ENCODE results near the gene UPK1A.

The UPK1A gene

DNA sequence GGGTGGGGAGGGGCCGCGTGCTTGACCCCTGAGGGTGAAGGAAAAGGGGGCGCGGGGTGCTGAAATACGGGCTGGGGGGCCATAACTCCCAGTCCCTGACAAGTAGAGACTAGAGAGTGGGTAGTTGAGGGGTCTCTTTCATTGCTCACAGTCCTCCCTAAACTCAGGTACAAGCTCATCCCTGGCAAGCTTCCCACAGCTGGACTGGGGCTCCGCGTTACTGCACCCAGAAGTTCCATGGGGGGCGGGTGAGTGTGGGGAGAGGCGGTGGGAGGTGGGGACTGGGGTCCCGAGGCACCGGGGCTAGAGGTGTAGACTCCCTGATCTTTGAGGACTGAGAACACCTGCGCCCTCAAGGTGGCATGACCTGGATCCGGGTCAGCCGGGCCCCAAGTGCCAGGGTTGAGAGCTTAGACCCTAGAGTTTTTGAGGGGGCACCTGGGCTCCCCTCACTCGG is 23.5 kb upstream of the UPK1A start:
- ChIA-PET POLR2A (interaction anchor here (1.3 to 2.6 kb wide), 6 partner anchors 11 to 106 kb away, joined by 3 to 16 read pairs (median 6); partner anchors contain the start of genes HAUS5 and LIN37), CTCF (no interaction called here)
- TF ChIP-seq FOXA1 (IDR thresholded peaks at IDR 0.05) (no peak), SP1 (IDR thresholded peaks at IDR 0.05) (no peak), NFRKB (IDR thresholded peaks at IDR 0.05) (no peak), ARNT (IDR thresholded peaks at IDR 0.05) (no peak), ZNF384 (IDR thresholded peaks at IDR 0.05) (no peak), HDGF (IDR thresholded peaks at IDR 0.05; ENCODE audit: borderline replicate concordance) (no peak), TARDBP (IDR thresholded peaks at IDR 0.05) (no peak), FOXM1 (IDR thresholded peaks at IDR 0.05; ENCODE audit: borderline replicate concordance) (no peak), ELF4 (IDR thresholded peaks at IDR 0.05) (no peak), BHLHE40 (IDR thresholded peaks at IDR 0.05; ENCODE audit: borderline replicate concordance) (no peak), L3MBTL2 (conservative IDR thresholded peaks at IDR 0.05) (no peak), LEF1 (IDR thresholded peaks at IDR 0.05; ENCODE audit: borderline replicate concordance) (no peak), CTBP1 (IDR thresholded peaks at IDR 0.05; ENCODE audit: borderline replicate concordance) (no peak), SUZ12 (IDR thresholded peaks at IDR 0.05) (no peak)
- TF ChIP-seq, protein P1, sequence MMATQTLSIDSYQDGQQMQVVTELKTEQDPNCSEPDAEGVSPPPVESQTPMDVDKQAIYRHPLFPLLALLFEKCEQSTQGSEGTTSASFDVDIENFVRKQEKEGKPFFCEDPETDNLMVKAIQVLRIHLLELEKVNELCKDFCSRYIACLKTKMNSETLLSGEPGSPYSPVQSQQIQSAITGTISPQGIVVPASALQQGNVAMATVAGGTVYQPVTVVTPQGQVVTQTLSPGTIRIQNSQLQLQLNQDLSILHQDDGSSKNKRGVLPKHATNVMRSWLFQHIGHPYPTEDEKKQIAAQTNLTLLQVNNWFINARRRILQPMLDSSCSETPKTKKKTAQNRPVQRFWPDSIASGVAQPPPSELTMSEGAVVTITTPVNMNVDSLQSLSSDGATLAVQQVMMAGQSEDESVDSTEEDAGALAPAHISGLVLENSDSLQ (IDR thresholded peaks at IDR 0.05) = no peak
- no peak for DNase-seq (ENCODE audit: extremely low spot score)

DNA sequence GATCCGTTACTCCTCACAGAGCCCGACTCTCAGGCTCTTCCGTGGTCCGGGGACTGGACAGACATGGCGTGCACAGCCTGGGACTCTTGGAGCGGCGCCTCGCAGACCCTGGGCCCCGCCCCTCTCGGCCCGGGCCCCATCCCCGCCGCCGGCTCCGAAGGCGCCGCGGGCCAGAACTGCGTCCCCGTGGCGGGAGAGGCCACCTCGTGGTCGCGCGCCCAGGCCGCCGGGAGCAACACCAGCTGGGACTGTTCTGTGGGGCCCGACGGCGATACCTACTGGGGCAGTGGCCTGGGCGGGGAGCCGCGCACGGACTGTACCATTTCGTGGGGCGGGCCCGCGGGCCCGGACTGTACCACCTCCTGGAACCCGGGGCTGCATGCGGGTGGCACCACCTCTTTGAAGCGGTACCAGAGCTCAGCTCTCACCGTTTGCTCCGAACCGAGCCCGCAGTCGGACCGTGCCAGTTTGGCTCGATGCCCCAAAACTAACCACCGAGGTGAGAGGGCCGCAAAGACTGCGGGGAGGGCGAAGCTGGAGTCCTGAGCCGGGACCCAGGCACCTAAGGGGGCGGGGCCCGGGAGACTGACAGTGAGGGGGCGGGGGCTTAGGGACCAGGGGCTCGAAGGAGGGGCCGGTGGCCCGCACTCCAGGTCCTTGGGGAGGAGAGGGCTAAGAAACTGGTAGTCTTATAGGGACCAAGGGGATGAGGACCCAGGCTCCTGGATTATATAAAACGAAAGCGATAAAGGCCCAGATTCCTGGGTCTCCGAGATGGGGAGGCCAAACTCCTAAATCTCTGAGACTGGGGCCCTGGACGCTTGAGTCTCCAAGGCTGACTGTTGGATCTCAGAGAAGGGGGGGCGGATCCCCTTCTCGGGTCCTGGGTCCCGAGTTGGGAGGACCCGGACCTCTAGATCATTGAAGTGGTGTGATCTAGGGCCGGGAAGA is 22.8 kb upstream of the UPK1A start:
- peak; percentile 79 for DNase-seq (ENCODE audit: extremely low spot score)
- POLR2A ChIA-PET = interaction anchor here (0.6 to 2.6 kb wide), 19 partner anchors 9 to 571 kb away, joined by 3 to 16 read pairs (median 4); partner anchors contain the start of genes HAUS5, LIN37, PSENEN and RBM42
- TF ChIP-seq TARDBP (IDR thresholded peaks at IDR 0.05) = no peak
- TF ChIP-seq, protein P1 (IDR thresholded peaks at IDR 0.05) = peak; percentile 93
- peak; percentile 78 for TF ChIP-seq L3MBTL2 (conservative IDR thresholded peaks at IDR 0.05)
- TF ChIP-seq FOXM1 (IDR thresholded peaks at IDR 0.05; ENCODE audit: borderline replicate concordance) = 0 out of 2 replicates have a peak, but pooled peaks have one; percentile 27
- TF ChIP-seq ARNT (IDR thresholded peaks at IDR 0.05) = 0 out of 2 replicates have a peak, but pooled peaks have one; percentile 6
- peak; percentile 77; the same call in 1 of the 2 replicates for TF ChIP-seq BHLHE40 (IDR thresholded peaks at IDR 0.05; ENCODE audit: borderline replicate concordance)
- CTCF ChIA-PET = no interaction called here

DNA sequence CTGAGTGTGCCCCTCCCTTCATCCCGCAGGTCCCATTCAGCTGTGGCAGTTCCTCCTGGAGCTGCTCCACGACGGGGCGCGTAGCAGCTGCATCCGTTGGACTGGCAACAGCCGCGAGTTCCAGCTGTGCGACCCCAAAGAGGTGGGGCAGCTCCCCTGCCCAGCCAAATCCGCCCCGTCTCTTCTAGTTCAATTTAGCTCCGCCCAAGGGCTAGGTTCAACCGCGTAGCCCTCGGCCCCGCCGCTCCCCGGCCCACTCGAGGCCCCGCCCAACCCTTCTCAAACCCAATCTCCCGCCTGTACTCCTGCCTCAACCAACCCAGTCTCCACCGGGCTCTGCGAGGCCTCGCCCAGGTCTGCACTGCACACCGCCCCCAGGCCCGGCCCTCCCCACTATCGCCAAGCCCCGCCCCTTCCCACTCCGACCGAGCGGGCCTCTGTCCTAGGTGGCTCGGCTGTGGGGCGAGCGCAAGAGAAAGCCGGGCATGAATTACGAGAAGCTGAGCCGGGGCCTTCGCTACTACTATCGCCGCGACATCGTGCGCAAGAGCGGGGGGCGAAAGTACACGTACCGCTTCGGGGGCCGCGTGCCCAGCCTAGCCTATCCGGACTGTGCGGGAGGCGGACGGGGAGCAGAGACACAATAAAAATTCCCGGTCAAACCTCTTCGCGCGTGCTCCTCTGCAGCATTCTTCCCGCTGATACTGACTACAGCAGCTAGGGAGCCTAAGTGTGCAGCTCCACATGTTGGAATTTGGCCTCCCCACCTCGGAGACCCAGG is 21.9 kb upstream of the UPK1A start:
- DNase-seq (ENCODE audit: extremely low spot score) = peak; percentile 91
- ChIA-PET POLR2A (interaction anchor here (0.6 to 2.6 kb wide), 24 partner anchors 10 to 570 kb away, joined by 3 to 16 read pairs (median 4); partner anchors contain the start of genes HAUS5, LIN37, PSENEN and RBM42), CTCF (interaction anchor here (1.0 to 1.5 kb wide), 2 partner anchors 134 to 287 kb away, joined by 3 read pairs; no protein-coding TSS in a partner anchor)
- TF ChIP-seq L3MBTL2 (conservative IDR thresholded peaks at IDR 0.05) (peak; percentile 90), HDGF (IDR thresholded peaks at IDR 0.05; ENCODE audit: borderline replicate concordance) (no peak)

DNA sequence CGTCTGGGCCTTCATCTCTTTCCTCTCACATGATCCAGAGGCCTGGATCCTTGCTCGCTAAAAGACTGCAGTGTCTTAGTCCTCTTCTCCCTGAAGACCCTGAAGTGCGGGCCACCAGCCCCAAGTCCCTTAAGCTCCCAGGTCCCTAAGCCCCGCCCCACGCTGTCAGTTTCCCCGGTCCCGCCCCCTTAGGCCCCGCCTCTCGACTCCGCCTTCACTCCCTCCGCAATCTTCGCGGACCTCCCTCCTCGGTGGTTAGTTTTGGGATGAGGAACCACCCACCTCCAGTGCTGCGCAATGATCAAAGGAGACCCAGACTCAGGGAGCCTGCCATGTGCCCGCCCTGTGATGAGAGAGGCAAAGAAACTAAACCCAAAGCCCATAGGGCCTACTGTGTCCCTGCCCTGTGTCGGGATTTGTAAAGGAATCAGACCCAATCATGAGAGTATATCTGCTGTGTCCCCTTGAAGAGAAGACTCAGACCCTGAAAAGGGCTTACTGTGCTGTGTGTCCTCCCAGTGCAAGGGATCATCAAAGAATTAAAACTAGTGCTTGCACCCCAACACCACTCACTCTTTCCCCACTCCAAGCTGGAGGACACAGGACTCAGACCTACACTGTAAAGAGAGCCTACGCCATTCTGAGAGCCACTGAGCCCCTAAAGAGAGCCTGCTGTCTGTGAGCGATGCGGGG is 21.2 kb upstream of the UPK1A start:
- CTCF ChIA-PET = interaction anchor here (1.0 to 1.5 kb wide), 2 partner anchors 135 to 286 kb away, joined by 3 read pairs; no protein-coding TSS in a partner anchor
- TF ChIP-seq, protein P1 (IDR thresholded peaks at IDR 0.05) = peak; percentile 67
- TF ChIP-seq SUZ12 (IDR thresholded peaks at IDR 0.05) = no peak
- TF ChIP-seq HDGF (IDR thresholded peaks at IDR 0.05; ENCODE audit: borderline replicate concordance) = no peak
- TF ChIP-seq LEF1 (IDR thresholded peaks at IDR 0.05; ENCODE audit: borderline replicate concordance) = no peak
- no peak for TF ChIP-seq FOXM1 (IDR thresholded peaks at IDR 0.05; ENCODE audit: borderline replicate concordance)
- POLR2A ChIA-PET = interaction anchor here (0.8 to 2.6 kb wide), 13 partner anchors 9 to 103 kb away, joined by 3 to 16 read pairs (median 5); partner anchors contain the start of genes HAUS5, LIN37, PSENEN and U2AF1L4
- peak; percentile 70 for DNase-seq (ENCODE audit: extremely low spot score)

DNA sequence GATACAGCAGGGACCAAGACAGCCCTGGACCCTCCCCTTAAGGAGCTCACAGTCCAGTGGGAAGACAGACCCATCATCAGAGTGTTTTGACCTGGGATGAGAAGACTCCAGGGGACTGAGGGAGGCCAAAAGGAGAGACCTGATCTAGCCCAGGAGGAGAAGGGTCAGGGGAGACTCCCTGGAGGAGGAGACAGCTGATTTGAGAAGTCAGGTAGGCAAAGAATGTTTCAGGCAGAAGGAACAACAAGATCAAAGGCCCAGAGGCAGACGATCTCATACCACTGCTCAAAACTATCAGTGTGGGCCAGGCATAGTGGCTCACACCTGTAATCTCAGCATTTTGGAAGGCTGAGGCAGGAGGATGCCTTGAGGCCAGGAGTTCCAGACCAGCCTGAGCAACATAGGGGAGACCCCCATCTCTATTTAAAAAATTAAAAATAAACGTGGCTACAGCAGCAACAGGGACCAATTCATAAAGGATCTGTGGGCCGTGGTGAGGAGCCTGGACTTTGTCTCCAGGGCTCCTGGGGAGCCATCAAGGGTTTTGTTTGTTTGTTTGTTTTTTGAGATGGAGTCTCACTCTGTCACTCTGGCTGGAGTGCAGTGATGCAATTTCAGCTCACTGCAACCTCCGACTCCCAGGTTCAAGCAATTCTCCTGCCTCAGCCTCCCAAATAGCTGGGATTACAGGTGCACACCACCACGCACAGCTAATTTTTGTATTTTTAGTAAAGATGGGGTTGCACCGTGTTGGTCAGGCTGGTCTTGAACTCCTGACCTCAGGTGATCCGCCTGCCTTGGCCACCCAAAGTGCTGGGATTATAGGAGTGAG is 20.4 kb upstream of the UPK1A start:
- CTCF ChIA-PET = interaction anchor here (1.5 kb wide), 1 partner anchor 136 kb away, joined by 3 read pairs; no protein-coding TSS in a partner anchor
- DNase-seq (ENCODE audit: extremely low spot score) = no peak
- TF ChIP-seq SP1 (IDR thresholded peaks at IDR 0.05) = no peak
- TF ChIP-seq CTBP1 (IDR thresholded peaks at IDR 0.05; ENCODE audit: borderline replicate concordance) = no peak
- no peak for TF ChIP-seq TARDBP (IDR thresholded peaks at IDR 0.05)
- no peak for TF ChIP-seq SUZ12 (IDR thresholded peaks at IDR 0.05)
- no peak for TF ChIP-seq ARNT (IDR thresholded peaks at IDR 0.05)
- no peak for TF ChIP-seq ELF4 (IDR thresholded peaks at IDR 0.05)
- no peak for TF ChIP-seq FOXA1 (IDR thresholded peaks at IDR 0.05)
- TF ChIP-seq BHLHE40 (IDR thresholded peaks at IDR 0.05; ENCODE audit: borderline replicate concordance) = no peak
- no peak for TF ChIP-seq HDGF (IDR thresholded peaks at IDR 0.05; ENCODE audit: borderline replicate concordance)
- TF ChIP-seq FOXK2 (IDR thresholded peaks at IDR 0.05) = no peak
- TF ChIP-seq, protein P1 (IDR thresholded peaks at IDR 0.05) = no peak
- POLR2A ChIA-PET = interaction anchor here (1.0 kb wide), 1 partner anchor 102 kb away, joined by 3 read pairs; the partner anchor contains the start of gene LIN37
